ENCODE measurements around the gene GLIPR2.
A peak's percentile ranks its signal among the peaks of the same experiment; 100 is the strongest.
"Not testable (repeated sequence)": the region's sequence is repeated elsewhere in the genome, so short reads cannot be mapped to it uniquely, and the experiment has no call there.

Gene GLIPR2

GRCh38 chr9:36144309-36145232 lies 8.0 kb downstream of the GLIPR2 start:
- DNase-seq (ENCODE audit: low spot score) = no peak

GRCh38 chr9:36145970-36146369 lies 9.4 kb downstream of the GLIPR2 start:
- no peak for DNase-seq (ENCODE audit: low spot score)

GRCh38 chr9:36146651-36147050 lies 10.1 kb downstream of the GLIPR2 start:
- DNase-seq (ENCODE audit: low spot score) = no peak

GRCh38 chr9:36147441-36148175 lies 11.1 kb downstream of the GLIPR2 start:
- DNase-seq (ENCODE audit: low spot score) = no peak

- DNase-seq (ENCODE audit: low spot score) = peak; percentile 69
Measured at GRCh38 chr9:36148311-36149051, 11.9 kb downstream of the GLIPR2 start.

GRCh38 chr9:36149197-36149596 lies 12.7 kb downstream of the GLIPR2 start:
- no peak for DNase-seq (ENCODE audit: low spot score)

- DNase-seq (ENCODE audit: low spot score) = no peak
Measured at GRCh38 chr9:36150574-36151315, 14.2 kb downstream of the GLIPR2 start.

GRCh38 chr9:36151316-36152210 lies 15.0 kb downstream of the GLIPR2 start:
- DNase-seq (ENCODE audit: low spot score) = peak; percentile 26

- DNase-seq (ENCODE audit: low spot score) = no peak
Measured at GRCh38 chr9:36152741-36153438, 16.4 kb downstream of the GLIPR2 start.

GRCh38 chr9:36153746-36154145 lies 17.2 kb downstream of the GLIPR2 start:
- DNase-seq (ENCODE audit: low spot score) = no peak

GRCh38 chr9:36154331-36154952 lies 17.9 kb downstream of the GLIPR2 start:
- DNase-seq (ENCODE audit: low spot score) = peak; percentile 16

GRCh38 chr9:36156116-36156515 lies 19.6 kb downstream of the GLIPR2 start:
- DNase-seq (ENCODE audit: low spot score) = no peak

- DNase-seq (ENCODE audit: low spot score) = no peak
Measured at GRCh38 chr9:36158122-36158521, 21.6 kb downstream of the GLIPR2 start.

- DNase-seq (ENCODE audit: low spot score) = no peak
Measured at GRCh38 chr9:36158917-36159316, 22.4 kb downstream of the GLIPR2 start.

GRCh38 chr9:36159509-36159908 lies 23.0 kb downstream of the GLIPR2 start:
- not testable (repeated sequence) for DNase-seq (ENCODE audit: low spot score)

- DNase-seq (ENCODE audit: low spot score) = not testable (repeated sequence)
Measured at GRCh38 chr9:36160126-36160525, 23.6 kb downstream of the GLIPR2 start.

GRCh38 chr9:36161187-36161586 lies 24.7 kb downstream of the GLIPR2 start:
- DNase-seq (ENCODE audit: low spot score) = no peak

- no peak for DNase-seq (ENCODE audit: low spot score)
Measured at GRCh38 chr9:36162211-36162738, 25.7 kb downstream of the GLIPR2 start.

GRCh38 chr9:36163049-36163785 lies 26.7 kb downstream of the GLIPR2 start:
- DNase-seq (ENCODE audit: low spot score) = no peak

Measured in RKO (cell line).